H9 (cell line): ENCODE results near the gene BCAS3. TPM values are rescaled to one million over a fixed set of nuclear protein-coding genes. Genes with fewer than 3 reads are reported as not detected.

Source experiments
- DNase-seq: peaks from one replicate; pipeline ENCODE4 v3.0.0-alpha.2; 2017
- H2AFZ ChIP-seq: one replicate; pipeline ENCODE4 v1.6.1; 2013; ENCODE audit warnings: mild to moderate bottlenecking, low read length, control low read depth, moderate library complexity
- H2AK5ac ChIP-seq: 2 replicates; pipeline ENCODE4 v1.6.1; 2013; ENCODE audit warnings: low read length, control low read depth, mixed read lengths; ENCODE audit not compliant: insufficient read length
- H2BK120ac ChIP-seq: one replicate; pipeline ENCODE4 v1.6.1; 2013; ENCODE audit warnings: low read depth, mild to moderate bottlenecking, low read length, control low read depth, inconsistent platforms; ENCODE audit not compliant: poor library complexity, severe bottlenecking
- H2BK12ac ChIP-seq: 2 replicates; pipeline ENCODE4 v1.6.1; 2013; ENCODE audit warnings: low read length, control low read depth, mixed read lengths, low read depth; ENCODE audit not compliant: insufficient read length
- H2BK15ac ChIP-seq: 2 replicates; pipeline ENCODE4 v1.6.1; 2013; ENCODE audit warnings: low read depth, low read length, control low read depth
- H2BK20ac ChIP-seq: one replicate; pipeline ENCODE4 v1.6.1; 2013; ENCODE audit warnings: low read depth, mild to moderate bottlenecking, low read length, control low read depth, inconsistent platforms; ENCODE audit not compliant: poor library complexity, severe bottlenecking
- H2BK5ac ChIP-seq: 2 replicates; pipeline ENCODE4 v1.6.1; 2013; ENCODE audit warnings: low read length, control low read depth, mixed read lengths; ENCODE audit not compliant: insufficient read length
- H3K14ac ChIP-seq: 2 replicates; pipeline ENCODE4 v1.6.1; 2013; ENCODE audit warnings: low read length, control low read depth; ENCODE audit not compliant: insufficient read depth
- H3K18ac ChIP-seq: 2 replicates; pipeline ENCODE4 v1.6.1; 2013; ENCODE audit warnings: low read depth, mild to moderate bottlenecking, mixed read lengths, low read length, control low read depth; ENCODE audit not compliant: insufficient read length
- H3K23ac ChIP-seq: 2 replicates; pipeline ENCODE4 v1.6.1; 2013; ENCODE audit warnings: low read length, control low read depth, mixed read lengths, low read depth; ENCODE audit not compliant: insufficient read length
- H3K23me2 ChIP-seq: 2 replicates; pipeline ENCODE4 v1.6.1; 2013; ENCODE audit warnings: low read depth, mild to moderate bottlenecking, mixed read lengths, low read length, control low read depth; ENCODE audit not compliant: insufficient read length, poor library complexity, severe bottlenecking
- H3K27ac ChIP-seq: 2 replicates; pipeline ENCODE4 v1.5.1; 2013; ENCODE audit warnings: low read length, control low read depth, mixed read lengths, low read depth; ENCODE audit not compliant: insufficient read length
- H3K27me3 ChIP-seq: 2 replicates; pipeline ENCODE4 v1.6.1; 2013; ENCODE audit warnings: low read length, control low read depth, inconsistent platforms; ENCODE audit not compliant: insufficient read depth
- H3K4ac ChIP-seq: 2 replicates; pipeline ENCODE4 v1.6.1; 2013; ENCODE audit warnings: low read depth, mild to moderate bottlenecking, control low read depth, inconsistent platforms, low read length, moderate library complexity
- H3K4me1 ChIP-seq: 2 replicates; pipeline ENCODE4 v1.6.1; 2013; ENCODE audit warnings: low read length, control low read depth, inconsistent platforms; ENCODE audit not compliant: insufficient read depth
- H3K4me2 ChIP-seq: 2 replicates; pipeline ENCODE4 v1.6.1; 2013; ENCODE audit warnings: low read length, control low read depth, mixed read lengths; ENCODE audit not compliant: insufficient read length, insufficient read depth
- H3K56ac ChIP-seq: 2 replicates; pipeline ENCODE4 v1.6.1; 2013; ENCODE audit warnings: low read depth, mild to moderate bottlenecking, mixed read lengths, low read length, control low read depth; ENCODE audit not compliant: insufficient read length
- H3K79me1 ChIP-seq: 2 replicates; pipeline ENCODE4 v1.6.1; 2013; ENCODE audit warnings: low read depth, mild to moderate bottlenecking, moderate library complexity, low read length, control low read depth, inconsistent platforms; ENCODE audit not compliant: insufficient read depth, poor library complexity, severe bottlenecking
- H3K79me2 ChIP-seq: 2 replicates; pipeline ENCODE4 v1.6.1; 2013; ENCODE audit warnings: low read length, control low read depth, inconsistent platforms; ENCODE audit not compliant: insufficient read depth
- H3K9ac ChIP-seq: 2 replicates; pipeline ENCODE4 v1.6.1; 2013; ENCODE audit warnings: low read length, control low read depth, mixed read lengths; ENCODE audit not compliant: insufficient read length; ENCODE audit errors: extremely low read depth
- H3K9me3 ChIP-seq: one replicate; pipeline ENCODE4 v1.6.1; 2013; ENCODE audit warnings: low read depth, low read length, inconsistent platforms; ENCODE audit not compliant: control insufficient read depth
- H3T11ph ChIP-seq: one replicate; pipeline ENCODE4 v1.6.1; 2013; ENCODE audit warnings: mild to moderate bottlenecking, low read length, control low read depth, inconsistent platforms
- H4K20me1 ChIP-seq: one replicate; pipeline ENCODE4 v1.6.1; 2013; ENCODE audit not compliant: control insufficient read depth, insufficient read length, insufficient read depth
- H4K5ac ChIP-seq: 2 replicates; pipeline ENCODE4 v1.6.1; 2013; ENCODE audit warnings: low read depth, mild to moderate bottlenecking, mixed read lengths, low read length, control low read depth; ENCODE audit not compliant: insufficient read length
- H4K8ac ChIP-seq: replicated peaks from 2 replicates; pipeline ENCODE4 v1.6.1; 2013; ENCODE audit warnings: low read length, control low read depth, mixed read lengths, low read depth; ENCODE audit not compliant: insufficient read length
- H4K91ac ChIP-seq: 2 replicates; pipeline ENCODE4 v1.6.1; 2013; ENCODE audit warnings: low read depth, mild to moderate bottlenecking, moderate library complexity, mixed read lengths, low read length, control low read depth; ENCODE audit not compliant: insufficient read length
- H3K27ac Mint-ChIP-seq, 3 experiments: 2 replicates in 2 of 3; 3 replicates in 1 of 3; pipeline ENCODE4 v1.8.0; 2020 to 2021; ENCODE audit warnings: mixed read lengths in 3 of 3, mild to moderate bottlenecking in 1 of 3, moderate library complexity in 1 of 3
- H3K27me3 Mint-ChIP-seq: 2 replicates; pipeline ENCODE4 v1.8.0; 2021; ENCODE audit warnings: low read depth, mild to moderate bottlenecking, moderate library complexity, mixed read lengths
- H3K36me3 Mint-ChIP-seq, 3 experiments: 2 replicates in 2 of 3; 3 replicates in 1 of 3; pipeline ENCODE4 v1.8.0; 2020 to 2021; ENCODE audit warnings: low read depth in 3 of 3, mixed read lengths in 3 of 3; ENCODE audit not compliant: insufficient read depth in 1 of 3
- H3K4me1 Mint-ChIP-seq, 2 experiments: 2 replicates each; pipeline ENCODE4 v1.8.0; 2020; ENCODE audit warnings: mixed read lengths in 2 of 2
- H3K4me3 Mint-ChIP-seq, 2 experiments: 2 replicates in 1 of 2; 3 replicates in 1 of 2; pipeline ENCODE4 v1.8.0; 2020 to 2021; ENCODE audit warnings: mild to moderate bottlenecking in 2 of 2, mixed read lengths in 2 of 2, moderate library complexity in 1 of 2
- H3K9me3 Mint-ChIP-seq, 2 experiments: 2 replicates in 1 of 2; 3 replicates in 1 of 2; pipeline ENCODE4 v1.8.0; 2020; ENCODE audit warnings: mild to moderate bottlenecking in 2 of 2, mixed read lengths in 2 of 2, moderate library complexity in 1 of 2
- WGBS: extraction: QIAGEN DNeasy Blood & Tissue Kit; methylation state at CpG from one replicate; pipeline ENCODE4 v1.1.7; 2013; ENCODE audit warnings: missing lambda C conversion rate, low lambda C conversion rate, mixed read lengths; ENCODE audit not compliant: insufficient read length; ENCODE audit errors: extremely low coverage; 5-methylcytosine and 5-hydroxymethylcytosine counted together
- total RNA-seq: library from RNA; stranded (reverse); gene quantifications from 2 replicates; pipeline ENCODE4 v1.2.1, GENCODE V29; 2021
- TF ChIP-seq, protein P1 (sequence below): fragments of 200-600 bp; sonication (generic); conservative IDR thresholded peaks from 3 replicates; pipeline ENCODE4 v1.8.0; 2021; ENCODE audit warnings: antibody characterized with exemption, mild to moderate bottlenecking

The BCAS3 gene
- total RNA-seq, 1 experiment from 2014 or later: 22.4 TPM

DNA sequence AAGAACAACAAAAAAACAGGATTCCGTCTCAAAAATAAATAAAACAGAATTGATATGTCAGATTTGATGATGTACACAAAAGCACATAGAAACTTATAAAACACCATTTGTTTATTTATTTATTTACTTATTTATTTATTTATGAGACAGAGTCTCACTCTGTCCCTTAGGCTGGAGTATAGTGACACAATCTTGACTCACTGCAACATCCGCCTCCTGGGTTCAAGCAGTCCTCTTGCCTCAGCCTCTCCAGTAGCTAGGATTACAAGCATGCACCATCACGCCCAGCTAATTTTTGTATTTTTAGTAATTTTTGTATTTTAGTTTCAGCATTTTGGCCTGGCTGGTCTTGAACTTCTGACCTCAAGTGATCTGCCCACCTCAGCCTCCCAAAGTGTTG, 21.4 kb downstream of the BCAS3 start:
- Mint-ChIP-seq H3K9me3 (no peaks in the 10 kb centered on the region), H3K27ac (no peak overlapping the region), H3K36me3 (peaks cover 0 to 4% (median 0%) of the 10 kb centered on the region in 3 experiments; a peak in 1 of 7 replicates), H3K4me3 (no peak overlapping the region), H3K27me3 (no peaks in the 10 kb centered on the region), H3K4me1 (no peaks in the 10 kb centered on the region)
- Histone ChIP-seq H3K18ac (no peak overlapping the region), H4K8ac (no peak overlapping the region), H4K91ac (no peak overlapping the region), H3K27ac (no peak overlapping the region), H2BK12ac (no peak overlapping the region), H3K9me3 (no peaks in the 10 kb centered on the region), H2BK15ac (no peak overlapping the region), H3K23me2 (no peaks in the 10 kb centered on the region), H2AK5ac (no peak overlapping the region), H3K79me1 (no peaks in the 10 kb centered on the region), H2BK5ac (no peak overlapping the region), H3K56ac (no peak overlapping the region), H3K14ac (no peak overlapping the region), H3T11ph (no peak overlapping the region), H3K4me1 (no peaks in the 10 kb centered on the region), H3K4ac (no peak overlapping the region), H4K20me1 (no peaks in the 10 kb centered on the region), H3K79me2 (no peaks in the 10 kb centered on the region), H2BK120ac (no peak overlapping the region), H2AFZ (no peak overlapping the region), H3K27me3 (no peaks in the 10 kb centered on the region), H3K9ac (no peak overlapping the region), H4K5ac (no peak overlapping the region), H2BK20ac (no peak overlapping the region), H3K4me2 (no peak overlapping the region), H3K23ac (no peak overlapping the region)
- WGBS: no CpG with 5 or more reads among the region's 3 CpGs
- TF ChIP-seq, protein P1, sequence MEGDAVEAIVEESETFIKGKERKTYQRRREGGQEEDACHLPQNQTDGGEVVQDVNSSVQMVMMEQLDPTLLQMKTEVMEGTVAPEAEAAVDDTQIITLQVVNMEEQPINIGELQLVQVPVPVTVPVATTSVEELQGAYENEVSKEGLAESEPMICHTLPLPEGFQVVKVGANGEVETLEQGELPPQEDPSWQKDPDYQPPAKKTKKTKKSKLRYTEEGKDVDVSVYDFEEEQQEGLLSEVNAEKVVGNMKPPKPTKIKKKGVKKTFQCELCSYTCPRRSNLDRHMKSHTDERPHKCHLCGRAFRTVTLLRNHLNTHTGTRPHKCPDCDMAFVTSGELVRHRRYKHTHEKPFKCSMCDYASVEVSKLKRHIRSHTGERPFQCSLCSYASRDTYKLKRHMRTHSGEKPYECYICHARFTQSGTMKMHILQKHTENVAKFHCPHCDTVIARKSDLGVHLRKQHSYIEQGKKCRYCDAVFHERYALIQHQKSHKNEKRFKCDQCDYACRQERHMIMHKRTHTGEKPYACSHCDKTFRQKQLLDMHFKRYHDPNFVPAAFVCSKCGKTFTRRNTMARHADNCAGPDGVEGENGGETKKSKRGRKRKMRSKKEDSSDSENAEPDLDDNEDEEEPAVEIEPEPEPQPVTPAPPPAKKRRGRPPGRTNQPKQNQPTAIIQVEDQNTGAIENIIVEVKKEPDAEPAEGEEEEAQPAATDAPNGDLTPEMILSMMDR: no peak
- DNase-seq: no peak
